GM19193 (cell line): ENCODE data around the gene DNAL1.

Experiments
- POLR2A ChIP-seq: IDR thresholded peaks from 4 replicates; pipeline ENCODE4 v1.6.1; 2011; ENCODE audit not compliant: insufficient read depth, insufficient read length; ENCODE audit errors: extremely low read depth

Gene DNAL1

DNA sequence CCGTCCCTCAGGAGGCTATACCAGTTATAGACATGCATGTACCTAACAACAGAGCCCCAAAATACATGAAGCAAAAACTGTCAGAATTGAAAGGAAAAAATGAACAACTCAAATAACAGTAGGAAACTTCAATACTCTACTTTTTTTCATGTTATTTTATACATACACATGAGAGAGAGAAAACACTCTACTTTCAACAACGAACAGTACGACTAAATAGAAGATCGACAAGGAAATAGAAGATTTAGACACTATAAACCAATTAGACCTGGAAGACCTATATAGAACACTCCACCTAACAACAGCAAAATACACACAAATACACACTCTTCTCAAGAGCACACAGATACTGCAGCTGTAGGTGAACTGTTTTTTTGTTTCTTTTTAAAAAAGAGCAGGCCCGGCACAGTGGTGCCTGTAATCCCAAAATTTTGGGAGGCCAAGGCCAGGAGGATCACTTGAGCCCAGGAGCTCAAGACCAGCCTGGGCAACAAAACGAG is 104.1 kb downstream of the DNAL1 start:
- no peak for TF ChIP-seq POLR2A

DNA sequence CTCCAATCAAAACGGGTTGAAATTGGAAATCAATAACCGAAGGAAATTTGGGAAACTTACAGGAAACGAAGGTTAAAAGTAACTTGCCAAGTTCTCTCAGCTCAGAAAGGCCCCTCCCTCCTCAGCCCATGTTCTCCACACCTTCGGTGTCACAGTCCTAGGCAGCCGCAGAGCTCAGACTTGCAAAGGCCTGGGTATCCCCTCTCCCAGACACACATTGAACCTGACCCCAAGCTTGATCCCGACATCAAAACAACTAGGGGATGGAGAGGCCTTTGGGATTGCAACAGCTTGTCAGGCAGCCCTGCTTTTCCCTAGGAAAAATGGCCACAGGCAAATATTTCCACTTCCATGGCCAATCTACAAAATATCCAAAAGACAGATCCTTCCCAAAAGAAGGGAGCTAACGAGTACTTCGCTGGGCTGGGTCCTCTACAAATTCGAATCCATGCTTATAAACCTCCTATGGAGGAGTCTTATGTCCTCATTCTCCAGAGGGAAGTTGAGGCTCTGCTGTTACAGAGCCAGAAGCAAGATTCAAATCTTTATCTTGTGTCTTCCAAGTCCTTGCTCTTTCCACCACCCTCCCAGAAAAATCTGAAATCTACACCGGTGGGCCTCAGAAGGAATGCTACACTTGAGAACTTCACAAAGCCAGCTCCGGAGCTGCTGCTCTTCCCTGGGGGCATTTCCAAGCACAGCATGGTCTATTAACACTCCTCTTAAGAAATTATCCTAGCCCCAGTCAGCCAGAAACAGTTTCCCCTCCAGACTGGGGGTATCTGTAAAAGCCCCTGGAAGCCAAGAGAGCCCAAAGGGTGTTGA is 105.1 kb downstream of the DNAL1 start:
- TF ChIP-seq POLR2A, result no peak

DNA sequence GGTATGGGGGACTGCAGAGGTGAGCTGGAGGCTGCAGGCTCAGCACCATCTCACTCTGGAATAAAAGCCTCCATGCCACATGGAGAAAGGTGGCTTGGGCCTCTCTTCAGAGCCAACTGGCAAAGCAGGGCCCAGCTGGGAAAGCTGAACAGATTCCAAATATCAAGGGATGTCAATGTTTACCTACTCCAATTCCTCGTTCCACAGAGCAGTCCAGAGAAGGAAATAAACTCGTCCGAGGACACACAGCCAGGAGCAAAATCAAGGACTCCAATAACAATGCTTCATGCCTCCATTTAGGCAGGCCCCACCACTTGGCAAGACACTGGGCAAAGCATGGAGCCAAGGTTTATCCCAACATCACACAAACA is 105.7 kb downstream of the DNAL1 start:
- TF ChIP-seq POLR2A, result no peak

DNA sequence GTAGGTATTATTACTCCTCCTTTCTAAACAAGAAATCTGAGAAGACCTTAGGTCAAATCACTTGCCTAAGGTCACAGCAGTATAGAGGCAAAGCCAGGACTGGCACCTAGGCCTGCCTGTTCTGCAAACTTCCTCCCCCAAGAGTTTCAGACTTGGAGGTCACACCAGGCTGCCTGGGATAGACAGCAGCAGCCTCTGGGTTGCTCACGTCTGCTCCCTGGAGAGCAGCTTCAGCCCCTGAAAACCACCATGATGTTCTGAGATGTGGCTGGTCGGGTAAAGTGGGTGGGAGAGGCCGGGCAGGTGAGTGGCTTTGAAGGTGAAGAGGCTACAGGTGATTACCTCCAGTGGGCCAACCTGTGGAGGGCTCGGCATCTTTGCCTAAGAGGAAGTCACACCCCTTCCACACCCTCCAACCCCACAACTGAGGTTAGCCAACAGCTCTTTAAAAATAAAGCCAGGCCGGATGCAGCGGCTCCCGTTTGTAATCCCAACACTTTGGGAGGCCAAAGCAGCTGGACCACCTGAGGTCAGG is 106.4 kb downstream of the DNAL1 start:
- TF ChIP-seq POLR2A, result no peak

DNA sequence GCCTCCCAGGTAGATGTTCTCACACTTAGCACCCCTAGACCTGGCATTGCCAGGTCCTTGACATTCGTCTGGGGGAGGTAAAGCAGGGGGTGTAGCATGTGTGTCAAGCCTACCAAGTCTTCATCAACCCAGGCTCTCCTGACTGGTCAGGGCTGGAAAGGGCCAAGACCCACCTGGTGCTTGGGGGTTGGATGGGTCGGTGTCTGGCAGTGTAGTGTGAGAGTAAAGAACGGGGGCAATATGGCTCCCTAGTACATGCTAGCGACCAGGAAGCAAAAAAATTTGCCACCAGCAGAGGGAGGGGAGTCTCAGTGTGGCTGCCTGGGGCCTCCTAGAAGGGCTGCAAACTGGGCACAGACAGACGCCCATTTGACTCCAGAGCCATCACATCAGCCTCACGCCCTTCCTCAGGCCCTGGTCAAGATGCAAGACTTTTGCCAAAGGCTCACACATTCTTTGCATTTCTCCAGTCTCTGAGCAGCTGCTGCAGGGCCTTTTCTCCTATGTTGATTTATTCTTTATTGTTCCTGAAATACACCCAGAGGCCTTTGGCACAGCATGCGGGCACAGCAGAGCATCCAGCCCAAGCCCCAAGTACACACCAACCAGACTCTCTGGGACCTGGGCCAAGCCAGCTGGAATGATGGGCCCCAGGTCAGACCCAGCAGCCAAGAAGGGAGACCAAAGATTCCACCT is 107.7 kb downstream of the DNAL1 start:
- TF ChIP-seq POLR2A, result no peak
